DMS53 (cell line): ENCODE results near the gene TENM4.
A peak's percentile ranks its signal among the peaks of the same experiment; 100 is the strongest.
"Not testable (repeated sequence)": the region's sequence is repeated elsewhere in the genome, so short reads cannot be mapped to it uniquely, and the experiment has no call there.

ENCODE experiments used
- DNase-seq: peaks from one replicate; lab custom pipeline; 2025; lab: John Stamatoyannopoulos, UW

The TENM4 gene

DNA sequence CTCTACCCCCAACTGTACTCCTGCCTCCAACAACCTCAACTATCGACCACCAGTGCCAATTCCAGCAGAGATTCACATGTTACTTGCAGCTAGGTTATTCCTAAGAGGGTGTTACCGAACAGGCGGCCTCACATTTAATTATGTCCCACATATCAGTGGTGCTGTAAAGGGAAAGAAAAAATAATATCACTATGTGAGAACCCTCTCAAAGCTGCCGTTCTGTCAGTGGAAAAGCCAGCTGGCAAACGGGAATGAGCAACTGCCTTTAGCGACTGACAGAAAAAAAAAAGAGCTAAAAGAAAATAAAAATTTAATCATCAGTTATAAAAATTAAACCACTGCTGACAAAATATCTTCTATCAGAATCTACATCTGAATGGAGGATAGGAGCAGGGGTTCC lies 595.3 kb downstream of the TENM4 start:
- DNase-seq: no peak

DNA sequence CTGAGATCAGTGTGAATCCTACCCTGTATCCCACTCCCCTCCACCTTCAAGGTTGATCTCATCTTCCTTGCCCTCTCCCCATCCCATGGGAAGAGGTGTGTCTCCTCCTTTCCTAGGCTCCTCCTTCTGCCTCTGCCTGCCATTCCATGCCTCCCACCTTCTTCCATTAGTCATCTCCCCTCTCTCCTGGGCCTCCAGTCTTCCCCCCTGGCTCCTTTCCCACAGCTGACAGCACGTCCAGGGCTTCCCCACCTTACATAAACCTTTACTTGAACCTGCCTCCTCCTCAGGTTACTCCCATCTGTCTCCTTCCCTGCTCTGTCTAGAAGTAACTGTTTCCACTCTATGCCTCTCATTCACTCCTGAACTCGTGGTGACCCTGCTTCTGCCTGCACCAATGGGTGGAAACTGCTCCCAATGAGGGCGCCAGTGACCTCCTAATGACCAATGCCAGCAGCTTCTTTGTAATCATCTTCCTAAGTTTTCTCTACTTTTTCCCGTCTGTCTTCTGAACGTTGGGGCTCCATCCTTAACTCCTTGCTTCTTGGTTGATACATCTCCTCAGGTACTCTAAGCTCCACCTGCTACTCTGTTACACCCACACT lies 599.3 kb downstream of the TENM4 start:
- DNase-seq: peak; percentile 21

DNA sequence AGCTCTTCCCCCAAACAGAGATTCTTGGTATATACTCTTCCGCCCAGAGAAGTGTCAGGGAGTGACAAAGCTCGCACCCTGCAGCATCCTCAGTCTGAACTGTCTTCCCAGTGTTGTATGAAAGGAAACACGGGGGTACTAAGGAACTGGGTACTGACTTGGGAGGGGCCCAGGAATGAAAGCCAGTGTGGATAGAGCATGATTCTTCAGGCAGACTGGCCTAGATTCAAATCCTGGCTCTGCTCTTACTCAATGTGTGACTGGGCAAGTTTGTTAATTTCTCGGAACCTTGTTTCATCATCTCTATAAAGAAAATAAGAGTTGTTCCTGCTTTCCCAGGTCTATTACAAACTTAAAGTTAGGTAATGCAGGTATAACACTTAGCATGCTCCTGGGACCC lies 600.2 kb downstream of the TENM4 start:
- no peak for DNase-seq

DNA sequence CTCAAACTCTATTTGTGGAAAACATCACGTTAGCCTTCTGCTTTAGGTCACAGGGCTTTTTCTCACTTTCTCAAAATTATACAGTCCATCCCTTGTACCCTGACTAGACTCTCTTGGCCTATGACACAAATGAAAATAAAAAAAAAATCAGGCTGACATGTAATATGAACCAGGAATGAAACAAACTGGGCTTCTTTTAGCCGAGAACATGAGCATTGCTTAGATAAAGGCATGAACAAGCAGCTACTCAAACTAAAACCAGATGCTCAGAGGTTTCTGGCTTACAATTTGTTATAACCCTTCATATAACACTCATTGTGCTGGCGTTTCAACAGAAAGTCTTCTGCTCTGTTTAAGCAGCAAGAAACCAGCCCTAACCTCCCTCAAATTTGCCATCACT lies 600.6 kb downstream of the TENM4 start:
- DNase-seq: no peak

DNA sequence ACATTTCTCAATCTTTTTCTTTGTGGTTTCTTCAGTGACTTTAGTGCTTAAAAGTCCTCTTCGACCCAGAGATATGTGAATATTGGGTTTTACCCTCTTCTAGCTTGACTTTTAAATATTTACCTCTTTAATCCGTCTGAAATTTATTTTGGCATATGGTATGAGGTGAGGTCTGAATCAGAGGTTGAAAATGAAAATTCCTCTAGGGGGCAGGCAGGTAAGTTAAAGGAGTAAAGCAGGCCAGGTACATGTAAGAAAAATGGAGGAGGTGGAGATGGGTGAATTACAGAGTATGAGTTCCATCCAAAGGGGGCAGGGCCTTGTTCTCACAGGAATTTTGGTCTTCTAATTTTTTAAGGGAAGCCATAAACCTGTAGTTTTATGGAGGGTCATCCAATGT lies 602.4 kb downstream of the TENM4 start:
- peak; percentile 78 for DNase-seq

DNA sequence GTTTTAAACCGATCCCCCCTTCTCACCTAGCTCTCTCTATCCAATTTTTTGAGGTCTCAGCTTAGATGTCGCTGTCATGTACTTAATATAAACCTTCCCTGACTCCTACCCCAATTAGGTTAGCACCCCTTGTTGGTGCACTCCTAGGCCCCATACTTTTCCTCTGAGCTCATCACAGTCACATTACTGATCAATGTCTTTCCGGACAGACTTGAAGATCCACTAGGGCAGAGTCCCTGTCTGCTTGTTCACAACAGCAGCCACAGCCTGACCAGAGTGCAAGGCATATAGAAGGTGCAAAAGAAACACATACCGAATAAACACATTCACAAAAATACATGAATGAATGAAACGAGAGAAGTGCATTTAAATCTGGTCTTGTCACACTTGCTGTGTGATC lies 605.2 kb downstream of the TENM4 start:
- DNase-seq: no peak

DNA sequence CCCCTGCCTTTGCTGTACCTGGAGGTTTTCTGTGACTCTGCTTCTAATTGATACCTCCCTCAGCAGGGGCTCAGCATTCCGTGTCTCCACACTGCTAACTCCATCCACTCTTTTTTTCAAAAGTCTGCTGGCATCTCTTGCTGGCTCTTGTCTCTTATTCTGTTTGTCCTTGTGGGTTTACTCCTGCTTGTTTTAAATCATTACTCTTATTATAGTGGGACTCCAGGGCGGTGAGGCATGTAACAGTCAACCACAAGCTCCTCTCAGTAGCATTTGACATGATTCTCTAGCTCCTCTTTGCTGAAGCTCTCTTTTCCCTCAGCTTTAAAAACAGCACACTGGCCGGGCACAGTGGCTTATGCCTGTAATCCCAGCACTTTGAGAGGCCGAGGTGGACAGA lies 605.9 kb downstream of the TENM4 start:
- DNase-seq: no peak

DNA sequence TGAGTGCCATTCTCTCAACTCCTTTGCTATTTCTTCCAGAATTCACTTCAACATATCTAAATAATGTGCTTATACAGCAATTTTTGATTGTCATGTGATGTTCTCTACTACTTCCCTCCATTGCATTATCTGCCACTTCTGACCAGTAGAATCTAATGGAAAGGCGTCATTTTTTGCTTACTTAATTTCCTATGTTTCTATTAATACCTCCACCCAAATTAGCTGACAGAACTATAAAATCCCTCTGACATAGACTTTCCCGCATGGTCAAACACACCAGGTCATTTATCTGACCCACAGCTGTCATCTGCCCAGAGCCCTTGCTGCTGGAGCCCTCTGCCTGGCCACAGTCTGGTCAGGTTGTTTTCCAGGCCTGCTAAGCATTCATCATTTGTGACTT lies 607.6 kb downstream of the TENM4 start:
- DNase-seq: no peak

DNA sequence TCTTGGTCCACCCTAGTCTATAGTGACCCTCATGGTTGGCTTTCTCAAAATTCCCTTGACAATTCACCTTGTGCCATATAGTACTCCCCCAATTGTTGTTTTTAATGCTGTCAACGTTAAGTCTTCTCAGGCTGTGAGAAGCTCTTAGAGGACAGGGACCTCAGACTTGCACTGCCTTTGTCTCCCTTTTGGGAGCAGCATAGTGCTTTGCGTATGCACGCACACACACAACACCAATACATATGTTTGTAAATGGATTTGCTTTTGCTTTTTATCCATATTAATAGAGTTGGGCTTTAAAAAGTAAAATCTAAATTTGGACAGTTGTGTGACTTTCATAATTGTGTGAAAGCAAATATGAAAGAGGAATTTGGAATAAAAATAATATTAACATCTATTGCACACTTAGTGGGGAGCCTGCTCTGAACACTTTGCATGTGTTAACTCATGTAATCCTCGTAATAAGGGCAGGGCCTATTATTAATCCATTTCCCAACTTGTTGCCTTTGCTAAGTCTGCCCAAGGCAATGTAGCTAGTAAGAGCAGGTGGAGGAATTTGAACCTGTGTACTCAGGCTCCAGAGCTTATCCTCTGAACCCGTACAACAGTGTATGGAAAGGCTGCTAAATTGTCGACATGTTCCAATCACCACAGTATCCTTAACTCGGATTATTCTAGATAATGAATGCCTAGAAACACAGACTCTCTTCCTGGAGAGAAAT lies 608.4 kb downstream of the TENM4 start:
- DNase-seq: peak; percentile 40

DNA sequence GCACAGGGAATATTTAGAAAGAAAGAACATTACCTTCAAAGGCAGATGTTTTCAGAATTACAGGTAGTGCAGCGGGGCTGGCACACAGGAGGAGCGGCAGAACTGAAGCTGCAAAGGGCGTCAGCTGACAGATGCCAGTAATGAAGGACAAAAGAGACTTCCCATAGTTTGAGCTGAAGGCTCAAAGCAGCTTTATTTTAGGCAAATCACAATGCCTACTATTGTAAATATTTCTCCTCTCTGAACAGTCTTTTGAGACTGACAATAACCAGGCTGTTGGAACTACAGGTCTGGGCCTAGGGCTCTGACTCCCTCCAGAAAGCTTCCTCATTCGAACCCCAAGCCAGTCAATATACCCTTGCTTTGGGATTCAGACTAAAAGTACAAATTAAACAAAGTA lies 609.3 kb downstream of the TENM4 start:
- DNase-seq: no peak

DNA sequence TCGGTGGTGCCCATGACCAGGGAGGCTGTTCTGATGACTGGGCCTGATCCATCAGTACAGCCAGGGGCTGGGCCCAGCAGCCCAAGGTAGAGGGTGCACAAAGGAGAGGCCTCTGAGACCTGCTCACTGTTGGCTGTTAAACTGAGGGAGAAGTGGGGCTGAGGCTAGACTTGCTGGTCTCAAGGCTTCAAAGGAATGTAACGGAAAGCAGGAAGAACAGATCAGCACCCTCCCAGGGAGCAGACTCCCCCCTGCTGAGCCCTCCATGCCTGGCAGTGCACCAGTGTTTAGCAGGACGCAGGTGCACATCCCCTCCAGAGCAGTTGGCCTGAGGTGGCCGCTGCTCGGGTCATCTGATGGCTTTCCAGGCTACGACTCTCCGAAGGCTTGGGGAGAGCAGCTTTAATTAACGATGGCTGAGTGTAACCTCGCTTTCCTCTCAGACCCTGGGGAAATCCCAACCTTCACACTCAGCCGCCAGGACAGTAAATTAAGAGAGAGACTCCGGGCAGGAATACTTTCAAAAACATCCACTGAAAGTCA lies 610.5 kb downstream of the TENM4 start:
- DNase-seq: no peak

DNA sequence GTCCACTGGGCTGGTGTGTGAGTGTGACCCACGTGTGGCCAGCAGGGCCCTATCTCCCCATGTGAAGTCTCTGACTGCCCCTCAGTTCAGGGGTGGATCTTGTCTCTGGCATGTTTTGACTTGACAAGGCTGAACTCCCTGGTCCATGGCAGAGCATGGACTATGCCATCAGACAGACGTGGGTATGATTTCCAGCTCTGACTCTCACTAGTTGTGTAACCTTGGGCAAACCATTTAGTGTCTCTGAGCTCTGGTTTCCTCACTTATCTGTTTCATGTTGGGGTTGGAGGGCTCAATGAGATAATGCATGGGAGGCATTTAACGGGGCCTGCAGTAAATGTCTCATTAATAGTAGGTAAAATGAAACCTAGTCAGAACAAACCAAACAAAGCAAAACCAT lies 611.7 kb downstream of the TENM4 start:
- DNase-seq: no peak

DNA sequence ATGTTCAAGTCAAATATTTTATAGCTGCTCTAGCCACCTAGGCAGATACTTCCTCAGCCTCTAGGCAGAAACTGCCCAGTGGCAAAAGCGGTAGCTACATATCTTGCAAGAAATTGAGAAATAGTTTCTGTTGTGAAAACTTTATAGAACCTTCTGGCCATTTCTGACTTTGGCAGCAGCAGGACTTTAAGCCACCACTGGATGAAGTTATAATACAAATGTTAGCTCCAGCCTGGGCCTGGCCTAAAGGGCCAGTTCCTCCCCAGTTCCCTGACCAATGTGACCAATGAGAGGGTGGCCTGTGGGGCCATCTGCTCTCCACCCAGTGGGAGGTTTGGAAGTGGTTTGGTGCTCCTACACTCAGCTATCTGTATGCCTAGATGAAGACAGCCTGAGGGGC lies 612.2 kb downstream of the TENM4 start:
- DNase-seq: no peak

DNA sequence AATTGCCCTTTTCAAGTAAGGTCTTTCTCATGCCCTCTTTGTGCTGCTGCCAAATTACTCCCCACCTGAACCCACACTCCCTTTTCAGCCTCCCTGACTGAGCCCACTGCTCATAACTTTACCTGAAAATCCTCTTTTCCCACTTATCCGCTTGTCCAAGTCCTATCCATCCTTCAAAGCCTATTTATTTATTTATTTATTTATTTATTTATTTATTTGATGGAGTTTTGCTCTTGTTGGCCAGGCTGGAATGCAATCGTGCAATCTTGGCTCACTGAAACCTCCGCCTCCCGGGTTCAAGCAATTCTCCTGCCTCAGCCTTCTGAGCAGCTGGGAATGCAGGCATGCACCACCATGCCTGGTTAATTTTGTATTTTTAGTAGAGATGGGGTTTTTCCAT lies 613.5 kb downstream of the TENM4 start:
- not testable (repeated sequence) for DNase-seq

DNA sequence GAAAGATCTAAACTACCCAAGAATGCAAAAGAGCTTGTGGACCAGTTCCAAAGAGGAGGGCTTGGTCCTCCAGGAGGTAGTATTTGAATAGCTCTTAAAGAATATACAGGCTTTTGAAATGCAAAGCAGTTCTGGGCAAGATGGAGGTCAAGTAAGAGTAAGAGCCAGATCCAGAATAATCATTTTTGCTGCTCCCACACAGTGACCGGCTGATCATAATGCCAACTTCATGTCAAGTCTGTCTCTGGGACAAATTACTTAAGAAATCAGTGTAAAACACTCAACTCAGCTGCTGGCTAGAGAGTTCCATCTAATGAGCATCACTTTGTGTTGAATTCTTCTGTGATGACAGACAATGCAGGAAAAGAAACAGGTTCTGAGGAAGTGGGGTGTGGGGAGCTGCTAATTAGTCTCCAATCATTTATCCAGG lies 615.2 kb downstream of the TENM4 start:
- no peak for DNase-seq

DNA sequence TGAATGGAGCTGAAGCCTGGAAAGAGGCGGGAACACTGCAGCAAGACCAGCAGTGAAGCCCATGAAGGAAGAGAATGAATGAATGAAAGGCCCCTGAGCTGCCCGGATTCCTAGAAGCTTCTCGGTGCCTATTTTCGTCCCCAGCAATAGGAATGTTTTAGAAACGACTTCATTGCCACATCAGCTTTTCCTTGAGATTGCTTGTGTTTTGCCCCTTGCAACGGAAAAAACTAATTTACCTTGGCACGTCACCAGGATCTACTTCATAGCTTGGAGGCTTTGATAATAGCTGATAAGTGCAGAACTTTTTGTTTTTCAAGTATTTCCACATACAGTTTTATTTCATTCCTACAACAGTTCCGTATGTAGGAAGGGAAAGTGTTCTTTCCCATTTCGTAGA lies 617.2 kb downstream of the TENM4 start:
- no peak for DNase-seq

DNA sequence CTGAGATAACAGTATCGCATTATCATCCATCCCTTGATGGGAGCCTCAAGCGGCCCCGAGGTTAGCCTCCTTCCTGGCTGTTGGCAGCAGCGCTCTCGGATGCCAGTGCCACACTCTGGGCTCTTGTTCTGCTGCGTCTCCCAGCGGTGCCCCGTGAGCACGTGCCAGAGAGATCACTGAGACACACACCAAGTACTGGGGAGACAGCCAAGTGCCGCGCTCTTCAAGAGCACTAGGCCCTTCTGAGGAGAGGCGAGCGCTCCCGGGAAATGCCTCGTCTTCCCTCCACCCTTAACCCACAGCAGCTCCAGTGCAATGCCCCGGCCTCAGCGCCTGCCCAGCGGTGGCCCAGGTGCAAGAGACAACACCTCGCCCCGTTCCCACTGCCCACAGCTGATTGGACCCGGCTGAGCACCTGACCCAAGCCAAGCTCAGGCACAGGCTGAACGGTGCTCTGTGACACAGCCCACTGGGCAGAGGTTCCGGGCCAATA lies 617.9 kb downstream of the TENM4 start:
- no peak for DNase-seq

DNA sequence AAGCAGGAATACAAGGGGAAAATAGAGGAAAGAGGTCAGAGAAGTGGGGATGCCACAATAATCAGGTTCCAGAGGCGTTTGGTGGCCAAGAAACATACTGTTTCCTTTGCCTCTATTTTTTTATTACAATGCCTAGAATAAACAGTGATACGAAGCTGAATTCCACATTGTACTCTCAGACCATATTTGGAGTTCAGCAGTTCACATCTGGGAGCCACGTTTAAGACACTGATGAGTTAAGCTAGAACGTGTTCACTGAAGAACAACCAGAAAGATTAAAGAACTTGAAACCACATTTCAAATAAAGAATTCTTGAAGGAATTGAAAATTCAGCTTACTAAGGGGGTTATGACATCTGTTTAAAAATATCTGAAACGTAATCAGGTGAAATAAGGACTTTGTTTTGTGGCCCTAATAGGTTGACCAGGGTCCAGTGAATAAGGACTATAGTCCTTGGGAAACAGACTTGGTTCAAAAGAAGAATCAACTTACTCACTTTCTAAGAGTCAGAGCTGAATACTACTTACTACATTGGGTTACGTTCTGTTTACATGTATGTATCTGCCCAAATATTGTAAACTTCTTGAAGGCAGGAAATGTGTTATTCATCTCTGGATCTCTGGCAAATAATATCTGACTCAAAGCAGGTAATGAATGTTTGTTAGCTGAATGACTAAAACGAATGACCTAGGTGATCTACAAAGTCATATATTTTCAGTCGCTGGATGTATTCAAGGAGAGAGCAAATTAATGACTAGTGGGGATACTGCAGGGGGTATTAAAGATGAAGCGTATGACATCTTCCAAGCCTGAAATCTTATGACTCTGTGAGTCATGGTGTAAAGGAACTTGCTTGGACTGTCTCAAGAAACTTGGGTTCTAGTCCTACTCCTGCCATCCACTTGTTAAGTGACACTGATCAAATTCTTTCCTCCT lies 619.2 kb downstream of the TENM4 start:
- DNase-seq: no peak

DNA sequence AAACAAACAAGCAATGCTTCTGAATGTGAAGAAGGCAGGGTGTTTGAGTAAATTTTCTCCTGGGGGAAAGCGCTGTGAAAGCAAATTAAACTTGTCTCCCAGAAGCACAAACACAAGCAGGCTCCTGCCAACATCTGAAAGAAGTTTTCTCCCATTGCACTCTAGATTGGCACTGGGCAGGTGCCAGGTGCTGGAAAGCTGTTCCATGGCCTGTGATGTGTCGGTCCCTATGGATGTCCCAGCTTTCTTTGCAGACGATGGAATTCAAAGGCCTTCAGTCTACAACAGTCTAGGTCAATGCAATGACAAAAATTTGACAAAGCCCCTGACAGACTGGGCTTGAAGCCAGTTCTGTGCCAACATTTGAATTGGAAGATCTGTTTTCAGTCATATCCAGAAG lies 620.1 kb downstream of the TENM4 start:
- DNase-seq: no peak

DNA sequence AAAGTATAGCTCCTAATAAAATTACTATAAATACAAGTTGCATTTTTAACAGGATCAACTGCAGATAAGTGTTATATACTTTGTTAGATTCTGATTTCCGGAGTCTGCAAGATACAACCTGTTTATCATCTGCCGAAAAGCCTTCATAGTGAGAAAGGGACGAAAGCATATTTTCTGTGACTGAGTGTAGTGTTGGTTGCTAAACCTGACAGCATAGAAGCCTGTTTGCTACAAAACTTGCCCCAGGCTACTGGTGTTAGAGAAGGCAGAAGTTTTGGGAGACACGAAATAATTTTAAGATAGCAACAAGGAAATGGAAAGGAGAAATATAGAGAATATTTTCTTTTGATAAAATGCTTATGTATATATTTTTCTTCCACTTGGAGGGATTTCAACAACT lies 622.6 kb downstream of the TENM4 start:
- no peak for DNase-seq

DNA sequence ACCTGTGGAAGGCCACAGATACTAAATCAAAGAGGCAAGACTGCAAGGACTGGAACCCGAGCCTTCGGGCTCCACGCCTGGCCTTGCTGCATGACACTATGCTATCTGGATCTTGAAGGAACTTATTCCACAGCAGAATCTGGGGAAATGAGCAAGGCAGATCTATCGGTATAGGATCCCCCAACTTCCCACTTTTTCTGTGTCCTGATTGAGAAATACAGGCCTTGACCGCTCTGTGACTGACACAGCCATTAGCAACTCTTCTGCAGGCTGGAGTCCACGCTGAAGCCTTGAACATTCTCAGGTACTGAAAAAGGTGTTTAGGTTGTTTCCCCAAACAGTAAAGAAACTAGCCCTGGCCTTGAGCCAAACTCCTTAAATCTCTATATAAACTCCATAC lies 625.0 kb downstream of the TENM4 start:
- no peak for DNase-seq

DNA sequence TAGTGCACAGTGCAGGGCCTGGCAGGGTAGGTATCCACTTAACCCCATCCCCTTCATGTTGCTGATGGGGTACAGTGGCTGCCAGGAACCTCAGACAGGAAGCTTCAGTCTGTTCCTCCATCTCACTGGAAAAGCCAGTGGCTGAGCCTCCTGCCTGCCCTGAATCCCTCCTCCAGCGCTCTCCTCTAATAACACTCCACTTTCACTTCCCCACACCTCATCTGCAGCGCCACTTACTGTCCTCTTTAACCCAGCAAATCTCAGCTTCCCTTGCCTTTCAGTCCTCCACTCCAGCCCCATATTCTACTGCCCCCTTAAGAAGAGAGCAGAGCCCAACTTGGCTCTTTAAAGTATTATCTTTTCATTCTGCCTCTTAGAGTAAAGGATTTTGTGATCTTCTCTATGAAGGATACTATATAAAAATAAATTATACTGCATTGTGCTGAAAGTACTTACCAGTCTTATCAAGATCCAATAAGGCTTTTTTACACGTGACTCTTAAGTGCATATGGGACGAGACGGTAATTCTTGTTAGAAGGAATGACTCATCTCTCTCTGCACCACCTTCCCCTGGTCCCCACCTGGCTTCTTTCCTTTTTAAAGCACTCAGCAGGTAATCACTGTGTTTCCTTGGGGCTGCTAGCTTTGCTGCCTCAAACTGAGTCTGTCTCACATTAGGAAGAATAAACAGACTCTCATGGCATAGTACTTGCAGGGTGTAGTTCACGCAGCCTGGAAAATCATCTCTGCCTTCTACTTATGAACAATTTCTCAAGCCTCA lies 628.1 kb downstream of the TENM4 start:
- peak; percentile 61 for DNase-seq
